ENCODE results near the gene CFAP53. TPM values are rescaled to one million over a fixed set of nuclear protein-coding genes. Genes with fewer than 3 reads are reported as not detected.

CFAP53 gene
- total and polyA plus RNA-seq, 2 of the 13 experiments (the other 11 are each of a cell fraction or from before 2014, with no cell fraction given) = 0.05 to 0.07 TPM

- no peak overlapping the region for H3K4me2 ChIP-seq (ENCODE audit: low read depth, low read length)
- H3K9me3 ChIP-seq (ENCODE audit: low read length) = no peaks in the 10 kb centered on the region
- no peak for ATAC-seq
- in situ Hi-C loops (cut with HindIII; ENCODE audit: extremely low pct_ligation_motif_present, low pct_unique_long_range_greater_than_20kb) (no loop called here), intact Hi-C loops (cut with micrococcal nuclease; ENCODE audit: unreplicated experiment) (no loop called here)
- ChIA-PET POLR2A (no interaction called here), CTCF (ENCODE audit: low intra/inter-chr PET ratio, low total read pairs) (no interaction called here)
- H3K27ac ChIP-seq (ENCODE audit: extremely low read length, insufficient read depth, low read length) = no peak overlapping the region
- TF ChIP-seq ETV6 (CRISPR knock-in tag; conservative IDR thresholded peaks at IDR 0.05) (no peak), AGO2 (optimal IDR thresholded peaks at IDR 0.05; ENCODE audit: low read depth, low read length) (peak; percentile 37)
- no TSS peak for BruUV-seq (replicated peaks)
- no peak overlapping the region for H3K4me3 ChIP-seq (replicated peaks in 1 of 3; ENCODE audit: insufficient read depth in 1 of 3, low read depth in 2 of 3, low read length in 3 of 3)
- peaks cover 21% of the 10 kb centered on the region for H3K79me2 ChIP-seq (ENCODE audit: insufficient read depth, low read length)
- no peak for DNase-seq (ENCODE audit: low spot score)
- over 99% methylated on average over 13 of the region's 19 CpGs for WGBS (ENCODE audit: low lambda C conversion rate)
- no peak overlapping the region for H3K9ac ChIP-seq (ENCODE audit: insufficient read depth, low read depth, low read length)
- no peaks in the 10 kb centered on the region; a peak in 1 of 5 replicates for H3K27me3 ChIP-seq (ENCODE audit: control insufficient read depth in 1 of 2, insufficient read depth in 2 of 2, low read length in 2 of 2)
- H3K4me1 ChIP-seq (ENCODE audit: insufficient read depth, low read length) = peaks cover 19% of the 10 kb centered on the region
- FAIRE-seq = no peak
- H4K20me1 ChIP-seq (ENCODE audit: insufficient read depth, low read length) = no peaks in the 10 kb centered on the region
- H3K36me3 ChIP-seq (replicated peaks in 1 of 2; ENCODE audit: control insufficient read depth in 1 of 2, insufficient read depth in 2 of 2, low read length in 2 of 2) = peaks cover 38 to 60% of the 10 kb centered on the region in 2 experiments; a peak in 4 of 5 replicates
- H2AFZ ChIP-seq (ENCODE audit: low read length) = no peak overlapping the region
Measured at GRCh38 chr18:50275503-50276036, 9.3 kb upstream of the CFAP53 start.

DNA sequence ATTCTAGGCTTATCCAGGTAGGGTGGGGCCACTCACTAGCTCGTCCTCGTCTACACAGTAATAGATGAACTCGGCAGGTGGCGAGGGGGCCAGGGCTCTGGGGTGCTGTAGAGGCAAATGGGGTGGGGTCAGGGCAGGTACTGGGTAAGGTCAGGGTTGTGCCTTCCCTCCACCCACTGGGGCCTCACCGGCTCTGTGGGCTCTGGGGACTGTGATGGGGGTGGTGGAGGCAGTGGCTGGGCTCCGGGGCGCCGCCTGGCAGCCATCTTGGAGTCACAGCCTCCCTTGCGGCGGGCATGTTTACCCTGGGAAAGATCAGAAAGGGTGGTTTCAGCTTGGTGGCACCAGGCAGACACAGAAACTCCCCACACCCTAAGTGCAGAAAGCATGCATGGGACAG is 8.6 kb upstream of the CFAP53 start:
- Histone ChIP-seq H2AFZ (ENCODE audit: low read length) (no peak overlapping the region), H3K4me3 (replicated peaks in 1 of 3; ENCODE audit: insufficient read depth in 1 of 3, low read depth in 2 of 3, low read length in 3 of 3) (no peak overlapping the region), H3K9me3 (ENCODE audit: low read length) (no peaks in the 10 kb centered on the region), H3K36me3 (replicated peaks in 1 of 2; ENCODE audit: control insufficient read depth in 1 of 2, insufficient read depth in 2 of 2, low read length in 2 of 2) (peaks cover 38 to 65% of the 10 kb centered on the region in 2 experiments; a peak in 4 of 5 replicates), H3K27ac (ENCODE audit: extremely low read length, insufficient read depth, low read length) (no peak overlapping the region), H3K4me1 (ENCODE audit: insufficient read depth, low read length) (peaks cover 13% of the 10 kb centered on the region), H3K79me2 (ENCODE audit: insufficient read depth, low read length) (peaks cover 15% of the 10 kb centered on the region), H3K4me2 (ENCODE audit: low read depth, low read length) (no peak overlapping the region), H3K27me3 (ENCODE audit: control insufficient read depth in 1 of 2, insufficient read depth in 2 of 2, low read length in 2 of 2) (no peaks in the 10 kb centered on the region), H3K9ac (ENCODE audit: insufficient read depth, low read depth, low read length) (no peak overlapping the region), H4K20me1 (ENCODE audit: insufficient read depth, low read length) (no peaks in the 10 kb centered on the region)
- ATAC-seq (no peak), DNase-seq (ENCODE audit: low spot score) (no peak), FAIRE-seq (no peak)
- BruUV-seq (replicated peaks) = no TSS peak
- 94% methylated on average over 7 of the region's 10 CpGs for WGBS (ENCODE audit: low lambda C conversion rate)
- ChIA-PET POLR2A (no interaction called here), CTCF (ENCODE audit: low intra/inter-chr PET ratio, low total read pairs) (no interaction called here)
- intact Hi-C loops (cut with micrococcal nuclease; ENCODE audit: unreplicated experiment) = no loop called here
- in situ Hi-C loops (cut with HindIII; ENCODE audit: extremely low pct_ligation_motif_present, low pct_unique_long_range_greater_than_20kb) = no loop called here
- TF ChIP-seq AFF4 (CRISPR knock-in tag; IDR thresholded peaks at IDR 0.05) (no peak), ETS1 (CRISPR knock-in tag; IDR thresholded peaks at IDR 0.05) (no peak)
- TF ChIP-seq, protein P1, sequence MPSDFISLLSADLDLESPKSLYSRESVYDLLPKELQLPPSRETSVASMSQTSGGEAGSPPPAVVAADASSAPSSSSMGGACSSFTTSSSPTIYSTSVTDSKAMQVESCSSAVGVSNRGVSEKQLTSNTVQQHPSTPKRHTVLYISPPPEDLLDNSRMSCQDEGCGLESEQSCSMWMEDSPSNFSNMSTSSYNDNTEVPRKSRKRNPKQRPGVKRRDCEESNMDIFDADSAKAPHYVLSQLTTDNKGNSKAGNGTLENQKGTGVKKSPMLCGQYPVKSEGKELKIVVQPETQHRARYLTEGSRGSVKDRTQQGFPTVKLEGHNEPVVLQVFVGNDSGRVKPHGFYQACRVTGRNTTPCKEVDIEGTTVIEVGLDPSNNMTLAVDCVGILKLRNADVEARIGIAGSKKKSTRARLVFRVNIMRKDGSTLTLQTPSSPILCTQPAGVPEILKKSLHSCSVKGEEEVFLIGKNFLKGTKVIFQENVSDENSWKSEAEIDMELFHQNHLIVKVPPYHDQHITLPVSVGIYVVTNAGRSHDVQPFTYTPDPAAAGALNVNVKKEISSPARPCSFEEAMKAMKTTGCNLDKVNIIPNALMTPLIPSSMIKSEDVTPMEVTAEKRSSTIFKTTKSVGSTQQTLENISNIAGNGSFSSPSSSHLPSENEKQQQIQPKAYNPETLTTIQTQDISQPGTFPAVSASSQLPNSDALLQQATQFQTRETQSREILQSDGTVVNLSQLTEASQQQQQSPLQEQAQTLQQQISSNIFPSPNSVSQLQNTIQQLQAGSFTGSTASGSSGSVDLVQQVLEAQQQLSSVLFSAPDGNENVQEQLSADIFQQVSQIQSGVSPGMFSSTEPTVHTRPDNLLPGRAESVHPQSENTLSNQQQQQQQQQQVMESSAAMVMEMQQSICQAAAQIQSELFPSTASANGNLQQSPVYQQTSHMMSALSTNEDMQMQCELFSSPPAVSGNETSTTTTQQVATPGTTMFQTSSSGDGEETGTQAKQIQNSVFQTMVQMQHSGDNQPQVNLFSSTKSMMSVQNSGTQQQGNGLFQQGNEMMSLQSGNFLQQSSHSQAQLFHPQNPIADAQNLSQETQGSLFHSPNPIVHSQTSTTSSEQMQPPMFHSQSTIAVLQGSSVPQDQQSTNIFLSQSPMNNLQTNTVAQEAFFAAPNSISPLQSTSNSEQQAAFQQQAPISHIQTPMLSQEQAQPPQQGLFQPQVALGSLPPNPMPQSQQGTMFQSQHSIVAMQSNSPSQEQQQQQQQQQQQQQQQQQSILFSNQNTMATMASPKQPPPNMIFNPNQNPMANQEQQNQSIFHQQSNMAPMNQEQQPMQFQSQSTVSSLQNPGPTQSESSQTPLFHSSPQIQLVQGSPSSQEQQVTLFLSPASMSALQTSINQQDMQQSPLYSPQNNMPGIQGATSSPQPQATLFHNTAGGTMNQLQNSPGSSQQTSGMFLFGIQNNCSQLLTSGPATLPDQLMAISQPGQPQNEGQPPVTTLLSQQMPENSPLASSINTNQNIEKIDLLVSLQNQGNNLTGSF (CRISPR knock-in tag; IDR thresholded peaks at IDR 0.05) = no peak
